ENCODE data around the gene UBE2N. TPM values are rescaled to one million over a fixed set of nuclear protein-coding genes. Genes with fewer than 3 reads are reported as not detected.

Gene UBE2N
- 79.4 and 127 TPM in 2 replicates for total RNA-seq

GRCh38 chr12:93441617-93442410 lies at the start of gene UBE2N:
TSS of gene UBE2N (minus strand) at chr12:93441947. CDS start at chr12:93441884, 63 bp downstream.

DNA sequence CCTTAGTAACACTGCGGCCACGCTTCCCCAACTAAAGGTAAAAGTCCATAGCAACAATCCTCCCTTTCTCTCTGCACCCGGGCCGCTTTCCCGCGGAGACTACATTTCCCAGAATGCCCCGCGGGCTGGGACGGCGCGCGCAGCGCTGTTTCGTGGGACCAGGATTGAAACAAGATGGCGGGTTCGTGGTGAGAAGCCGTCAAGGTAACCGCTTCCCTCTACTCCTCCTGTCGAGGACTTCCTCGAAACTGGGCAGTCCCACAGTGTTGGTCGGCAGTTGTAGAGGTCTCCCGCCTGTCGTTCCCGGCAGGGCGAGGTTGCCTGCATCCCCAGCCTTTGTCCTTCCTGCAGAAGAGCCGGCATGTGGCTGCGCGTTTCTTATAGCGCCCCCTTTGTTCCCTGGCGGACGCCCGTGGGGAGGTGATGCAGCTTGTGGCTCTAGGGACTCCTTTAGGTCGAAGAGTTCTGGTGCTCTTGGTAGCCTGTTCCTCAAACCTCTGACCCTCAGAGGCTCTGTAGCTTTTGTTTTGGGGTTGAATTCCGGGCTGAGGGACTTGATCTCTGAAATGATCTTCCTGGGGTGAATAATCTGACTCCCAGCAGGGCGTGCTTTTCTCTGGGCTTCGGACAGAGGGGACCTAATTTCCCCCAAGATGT lies 25.7 kb upstream of the UBE2N start, which contains the start of gene MRPL42:
Gene MRPL42, plus strand, starts transcription at position 164 of the 657 bp plus-strand sequence. CDS start 1,772 bp downstream, outside the sequence.

DNA sequence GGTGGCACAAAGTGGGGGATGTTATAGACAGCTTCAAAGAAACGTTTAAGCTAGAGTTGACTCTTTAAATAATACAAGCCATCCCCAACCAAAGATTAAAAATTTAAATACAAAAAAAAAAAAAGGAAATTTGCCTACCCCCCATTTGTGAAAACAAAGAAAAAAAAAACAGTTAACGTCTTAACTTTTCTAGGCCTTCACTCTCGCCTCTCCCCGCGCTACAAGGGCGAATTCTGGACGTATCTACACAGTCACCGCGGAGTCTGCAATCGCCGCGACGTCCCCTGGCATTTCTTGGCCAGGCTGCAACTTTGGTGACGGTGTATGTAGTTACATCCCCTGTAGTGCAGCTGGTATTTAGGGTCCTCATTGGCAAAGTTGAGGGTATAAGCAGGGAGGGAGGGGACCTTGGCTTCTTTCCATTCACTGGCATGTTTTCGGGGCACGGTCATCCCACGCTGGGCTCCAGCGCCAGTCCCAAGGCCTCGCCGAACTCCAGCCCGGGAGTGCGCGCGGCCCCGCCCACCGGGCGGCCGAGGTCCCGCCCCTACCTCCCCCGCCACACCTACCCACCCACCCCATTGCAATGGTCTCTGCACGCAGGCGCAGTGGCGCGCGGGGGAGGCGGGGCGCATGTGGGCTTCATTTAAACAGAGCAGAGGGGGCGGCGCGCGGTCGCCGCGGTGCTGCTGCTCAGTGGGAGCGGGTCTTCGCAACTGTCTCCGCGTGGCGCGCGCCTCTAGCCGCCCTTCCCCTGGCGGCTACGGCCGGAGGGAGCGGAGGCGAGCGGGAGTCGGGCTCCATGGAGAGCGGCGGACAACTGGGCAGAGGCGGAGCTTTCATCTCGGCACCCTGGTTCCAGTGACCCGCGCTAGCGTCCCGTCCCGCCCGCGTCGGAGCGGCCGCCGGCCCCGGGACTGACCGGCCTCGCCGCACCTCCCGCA lies 64.2 kb downstream of the UBE2N start, which contains the start of gene NUDT4:
Gene NUDT4, plus strand, starts transcription at position 674 of the 944 bp plus-strand sequence. CDS start 398 bp downstream, outside the sequence.

Small RNA genes within 50 kb of the gene (small RNA-seq; reads per million reads assigned to genes)
- gene RF00019 = not detected

Other genes starting within 250 kb of the UBE2N start
- gene NUDT4, start 64.0 kb downstream of the UBE2N start, total RNA-seq = 37.8 and 41.1 TPM in 2 replicates
- 28.3 and 32.6 TPM in 2 replicates for gene MRPL42, start 25.6 kb upstream of the UBE2N start, total RNA-seq
- gene SOCS2, start 130.7 kb upstream of the UBE2N start, total RNA-seq = 9.2 and 14.5 TPM in 2 replicates
- gene CRADD, start 235.4 kb upstream of the UBE2N start, total RNA-seq = 12.5 and 14.3 TPM in 2 replicates

Measured in subcutaneous preadipocyte (primary cell).